Gastrocnemius medialis (tissue), 4 donors: Measurements from ENCODE around the gene THG1L. TPM values are rescaled to one million over a fixed set of nuclear protein-coding genes. Genes with fewer than 3 reads are reported as not detected.
"Not testable (repeated sequence)": the region's sequence is repeated elsewhere in the genome, so short reads cannot be mapped to it uniquely, and the experiment has no call there.

Source experiments
- ATAC-seq, 2 donors: fragments of 150-250 bp; one replicate each; pipeline ENCODE4 v1.9.1; 2016
- DNase-seq, 2 donors: peaks; one replicate each; pipeline ENCODE4 v3.0.0-alpha.2; 2019
- H3K27ac ChIP-seq, 4 donors: fragments of 200-600 bp; sonication (generic); 1 replicate in 1 of 4; 2 replicates in 3 of 4; pipeline ENCODE4 v1.5.1; 2016 to 2018; ENCODE audit warnings: mild to moderate bottlenecking in 2 of 4, moderate library complexity in 1 of 4
- H3K27me3 ChIP-seq, 3 donors: fragments of 200-600 bp; sonication (generic) in 2 of 3; 1 replicate in 1 of 3; 2 replicates in 2 of 3; pipeline versions ENCODE4 v1.5.1 to v1.6.0; 2016 to 2019; ENCODE audit warnings: mild to moderate bottlenecking in 1 of 3, moderate library complexity in 1 of 3
- H3K36me3 ChIP-seq, 2 donors: fragments of 200-600 bp; sonication (generic) in 1 of 2; one replicate each; pipeline ENCODE4 v1.5.1; 2017 to 2018
- H3K4me1 ChIP-seq, 2 donors: fragments of 200-600 bp; sonication (generic) in 1 of 2; one replicate each; pipeline ENCODE4 v1.5.1; 2016 to 2017; ENCODE audit warnings: mild to moderate bottlenecking in 2 of 2
- H3K4me3 ChIP-seq, 4 donors: fragments of 200-600 bp; sonication (generic) in 3 of 4; 1 replicate in 1 of 4; 2 replicates in 3 of 4; pipeline ENCODE4 v1.5.1; 2016 to 2019; ENCODE audit warnings: mild to moderate bottlenecking in 2 of 4
- H3K9me3 ChIP-seq, 3 donors: fragments of 200-600 bp; sonication (generic) in 2 of 3; 1 replicate in 1 of 3; 2 replicates in 2 of 3; pipeline ENCODE4 v1.5.1; 2016 to 2019
- POLR2A ChIP-seq, 2 donors: fragments of 450-650 bp; IDR thresholded peaks; one replicate each; pipeline ENCODE4 v1.6.1; 2017; ENCODE audit warnings: antibody characterized with exemption in 2 of 2, mild to moderate bottlenecking in 2 of 2, moderate library complexity in 2 of 2
- in situ Hi-C, 4 donors: fragments of 200-750 bp; cut with MboI; loops; one replicate each; pipeline versions ENCODE4 v1.15.0 to v1.8.0; 2017; ENCODE audit warnings: low sequenced_read_pairs in 4 of 4
- intact Hi-C: fragments of 100-400 bp; cut with DNase I; formaldehyde crosslinking; loops from one replicate; pipeline ENCODE4 v1.15.1; 2023; ENCODE audit warnings: low total_unique reads
- total RNA-seq, 4 donors: library from RNA; depleted of rRNA; stranded (reverse); fragments of >200 nt; gene quantifications; one replicate each; pipeline versions ENCODE4 v1.1.0 to v1.2.3, GENCODE V29; 2016
- TF ChIP-seq, protein P1 (sequence below), 5 experiments: fragments of 450-650 bp in 3 of 5; fragments of 200-600 bp in 2 of 5; sonication (generic) in 2 of 5; IDR thresholded peaks in 4 of 5; conservative IDR thresholded peaks in 1 of 5; 1 replicate in 4 of 5; 2 replicates in 1 of 5; pipeline ENCODE4 v1.5.1; 2016 to 2019; ENCODE audit warnings: antibody characterized with exemption in 5 of 5, mild to moderate bottlenecking in 3 of 5, moderate library complexity in 3 of 5

The THG1L gene
- total RNA-seq, 4 donors from 2014 or later = 3.5 to 9.7 (median 6.6) TPM

DNA sequence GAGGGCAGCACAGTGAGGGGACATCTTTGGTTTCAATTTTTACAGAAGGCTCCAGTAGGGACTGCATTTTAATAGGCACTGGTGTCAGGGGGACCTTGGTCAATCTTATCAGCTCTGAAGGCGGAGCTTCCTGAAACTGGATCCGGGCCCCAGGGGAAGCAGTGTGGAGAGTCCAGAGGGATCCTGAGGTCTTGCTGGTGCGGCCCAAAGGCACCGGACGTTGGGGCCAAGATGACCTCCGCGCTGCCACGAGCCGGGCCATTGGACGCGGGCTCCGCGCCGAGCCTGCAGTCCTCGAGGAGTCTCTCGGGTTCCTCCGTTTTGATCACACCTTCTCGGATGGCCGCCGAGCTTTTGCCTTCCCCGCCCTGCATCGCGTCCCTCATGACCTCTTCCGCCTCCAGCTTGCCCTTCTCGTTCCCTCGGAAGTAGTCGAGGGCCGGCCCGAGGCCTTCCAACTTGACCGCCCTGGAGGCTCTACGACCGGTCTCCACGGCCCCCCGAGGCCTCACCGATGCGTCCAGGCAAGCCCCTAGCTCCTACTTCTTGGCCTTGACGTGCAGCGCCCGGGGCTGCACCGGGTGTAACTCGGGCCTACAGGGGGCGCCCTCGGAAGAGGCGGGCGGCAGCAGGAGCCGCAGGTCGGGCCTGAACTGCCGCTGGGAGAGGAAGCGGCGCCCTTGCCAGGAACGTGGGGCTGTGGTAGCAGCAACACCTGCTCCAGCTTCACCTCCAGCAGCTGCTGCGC is 41.1 kb upstream of the THG1L start:
- no peaks in the 10 kb centered on the region for H3K27me3 ChIP-seq
- in situ Hi-C loops (no loop called here), intact Hi-C loops (no loop called here)
- no peak for DNase-seq
- no peak overlapping the region for H3K27ac ChIP-seq
- no peaks in the 10 kb centered on the region for H3K36me3 ChIP-seq
- H3K9me3 ChIP-seq = no peaks in the 10 kb centered on the region
- no peak for ATAC-seq
- TF ChIP-seq, protein P1, sequence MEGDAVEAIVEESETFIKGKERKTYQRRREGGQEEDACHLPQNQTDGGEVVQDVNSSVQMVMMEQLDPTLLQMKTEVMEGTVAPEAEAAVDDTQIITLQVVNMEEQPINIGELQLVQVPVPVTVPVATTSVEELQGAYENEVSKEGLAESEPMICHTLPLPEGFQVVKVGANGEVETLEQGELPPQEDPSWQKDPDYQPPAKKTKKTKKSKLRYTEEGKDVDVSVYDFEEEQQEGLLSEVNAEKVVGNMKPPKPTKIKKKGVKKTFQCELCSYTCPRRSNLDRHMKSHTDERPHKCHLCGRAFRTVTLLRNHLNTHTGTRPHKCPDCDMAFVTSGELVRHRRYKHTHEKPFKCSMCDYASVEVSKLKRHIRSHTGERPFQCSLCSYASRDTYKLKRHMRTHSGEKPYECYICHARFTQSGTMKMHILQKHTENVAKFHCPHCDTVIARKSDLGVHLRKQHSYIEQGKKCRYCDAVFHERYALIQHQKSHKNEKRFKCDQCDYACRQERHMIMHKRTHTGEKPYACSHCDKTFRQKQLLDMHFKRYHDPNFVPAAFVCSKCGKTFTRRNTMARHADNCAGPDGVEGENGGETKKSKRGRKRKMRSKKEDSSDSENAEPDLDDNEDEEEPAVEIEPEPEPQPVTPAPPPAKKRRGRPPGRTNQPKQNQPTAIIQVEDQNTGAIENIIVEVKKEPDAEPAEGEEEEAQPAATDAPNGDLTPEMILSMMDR (IDR thresholded peaks at IDR 0.05 in 4 of 5, conservative IDR thresholded peaks at IDR 0.05 in 1 of 5) = no peak
- TF ChIP-seq POLR2A (IDR thresholded peaks at IDR 0.05) = no peak
- no peaks in the 10 kb centered on the region for H3K4me1 ChIP-seq
- no peak overlapping the region for H3K4me3 ChIP-seq

DNA sequence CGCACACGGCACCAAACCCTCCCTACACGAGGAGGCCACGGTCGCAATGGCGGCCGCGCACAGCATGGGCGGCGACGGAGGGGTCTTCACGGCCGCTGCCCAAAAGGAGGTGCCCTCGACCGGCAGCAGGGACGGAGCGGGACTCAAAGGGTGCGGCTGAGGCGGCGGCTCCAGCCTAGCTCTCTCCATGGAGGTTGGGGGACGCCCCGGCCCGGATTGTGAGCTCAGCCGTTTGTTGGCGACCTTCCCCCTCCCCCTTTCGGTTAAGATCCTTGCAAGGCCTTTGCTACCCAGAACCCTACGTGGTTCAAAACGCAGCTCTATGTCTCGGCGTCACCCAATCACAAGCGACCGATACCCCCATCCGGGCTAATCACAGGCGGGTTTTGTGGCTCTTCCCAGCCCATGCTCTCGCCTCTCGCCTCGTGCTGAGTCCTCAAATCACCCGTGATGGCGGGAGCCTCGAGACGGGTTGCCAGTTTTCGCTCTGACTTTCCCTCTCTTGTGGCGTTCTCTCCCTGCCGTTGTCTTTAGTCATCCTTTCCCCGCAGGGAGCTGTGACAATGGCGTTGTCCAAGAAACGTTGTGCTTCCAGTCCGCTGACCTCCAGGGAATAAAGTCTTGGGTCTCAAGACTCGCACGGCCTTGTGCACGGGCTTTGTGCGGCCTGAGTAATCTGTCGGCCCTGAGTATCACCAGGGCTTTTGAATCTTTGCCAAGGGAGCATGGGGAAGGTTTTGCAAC is 40.4 kb upstream of the THG1L start:
- no peak for TF ChIP-seq POLR2A (IDR thresholded peaks at IDR 0.05)
- TF ChIP-seq, protein P1 (IDR thresholded peaks at IDR 0.05 in 4 of 5, conservative IDR thresholded peaks at IDR 0.05 in 1 of 5) = no peak
- no peaks in the 10 kb centered on the region for H3K36me3 ChIP-seq
- no peaks in the 10 kb centered on the region for H3K4me1 ChIP-seq
- in situ Hi-C loops (no loop called here), intact Hi-C loops (no loop called here)
- H3K27me3 ChIP-seq = no peaks in the 10 kb centered on the region
- H3K27ac ChIP-seq = no peak overlapping the region
- DNase-seq = no peak
- H3K4me3 ChIP-seq = no peak overlapping the region
- no peak for ATAC-seq
- no peaks in the 10 kb centered on the region for H3K9me3 ChIP-seq

DNA sequence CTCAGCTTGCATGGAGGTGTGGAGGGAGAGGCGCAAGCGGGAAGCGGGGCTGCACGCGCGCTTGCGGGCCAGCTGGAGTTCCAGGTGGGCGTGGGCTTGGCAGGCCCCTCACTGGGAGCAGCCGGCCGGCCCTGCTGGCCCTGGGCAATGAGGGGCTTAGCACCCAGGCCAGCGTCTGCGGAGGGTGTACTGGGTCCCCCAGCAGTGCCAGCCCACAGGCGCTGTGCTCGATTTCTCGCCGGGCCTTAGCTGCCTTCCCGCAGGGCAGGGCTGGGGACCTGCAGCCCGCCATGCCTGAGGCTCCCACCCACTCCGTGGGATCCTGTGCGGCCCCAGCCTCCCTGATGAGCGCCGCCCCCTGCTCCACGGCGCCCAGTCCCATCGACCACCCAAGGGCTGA is 37.4 kb upstream of the THG1L start:
- in situ Hi-C loops, ATAC-seq, DNase-seq: not testable (repeated sequence)

GRCh38 chr5:157696154-157696553 is 35.1 kb upstream of the THG1L start:
- ATAC-seq, DNase-seq, H3K4me1 ChIP-seq, H3K27ac ChIP-seq, H3K27me3 ChIP-seq, H3K36me3 ChIP-seq, H3K9me3 ChIP-seq, H3K4me3 ChIP-seq, in situ Hi-C loops, intact Hi-C loops: not testable (repeated sequence)

More for the DNA sequence above, 37.4 kb upstream of the THG1L start:
- H3K4me3 ChIP-seq, H3K9me3 ChIP-seq, H3K36me3 ChIP-seq, H3K27me3 ChIP-seq, H3K27ac ChIP-seq, intact Hi-C loops, H3K4me1 ChIP-seq: not testable (repeated sequence)

GRCh38 chr5:157698674-157699073 is 32.5 kb upstream of the THG1L start:
- H3K27me3 ChIP-seq, H3K36me3 ChIP-seq, ATAC-seq, H3K4me3 ChIP-seq, H3K27ac ChIP-seq, DNase-seq, intact Hi-C loops, H3K9me3 ChIP-seq, in situ Hi-C loops, H3K4me1 ChIP-seq: not testable (repeated sequence)

DNA sequence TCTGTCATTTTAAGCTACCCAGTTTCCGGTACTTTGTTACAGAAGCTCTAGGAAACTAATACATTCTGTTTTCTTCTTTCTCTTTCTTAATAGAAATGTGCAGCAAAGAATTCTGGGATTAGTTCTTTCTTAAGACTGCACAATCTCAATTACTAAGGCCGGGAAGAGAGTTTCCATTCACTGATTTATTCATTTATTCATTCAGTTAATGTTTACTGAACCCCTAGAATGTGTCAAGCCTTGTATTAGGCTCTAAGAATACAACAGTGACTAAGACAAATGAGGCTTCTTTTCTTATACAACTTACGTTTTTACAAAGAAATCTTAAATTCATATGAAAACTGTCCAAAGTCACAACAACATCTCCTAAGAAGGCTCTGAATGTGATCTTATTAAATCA is 27.5 kb upstream of the THG1L start:
- Histone ChIP-seq H3K4me1 (no peaks in the 10 kb centered on the region), H3K9me3 (no peaks in the 10 kb centered on the region), H3K4me3 (no peak overlapping the region), H3K27ac (no peak overlapping the region), H3K27me3 (no peaks in the 10 kb centered on the region), H3K36me3 (no peaks in the 10 kb centered on the region)
- DNase-seq (no peak), ATAC-seq (no peak)
- no peak for TF ChIP-seq POLR2A (IDR thresholded peaks at IDR 0.05)
- TF ChIP-seq, protein P1 (IDR thresholded peaks at IDR 0.05 in 4 of 5, conservative IDR thresholded peaks at IDR 0.05 in 1 of 5) = no peak
- in situ Hi-C loops (loop anchor here in 1 of 4 donors (25.0 kb wide), 1 partner anchor 266 kb away; no protein-coding TSS in a partner anchor), intact Hi-C loops (no loop called here)
